NOMO-1 (cell line): ENCODE measurements around the gene ZNF462.

Experiments used
- DNase-seq, 2 experiments: peaks; one replicate each; lab custom pipeline; 2025; ENCODE audit not compliant: unreplicated experiment in 2 of 2; lab: John Stamatoyannopoulos, UW

ZNF462 gene

DNA sequence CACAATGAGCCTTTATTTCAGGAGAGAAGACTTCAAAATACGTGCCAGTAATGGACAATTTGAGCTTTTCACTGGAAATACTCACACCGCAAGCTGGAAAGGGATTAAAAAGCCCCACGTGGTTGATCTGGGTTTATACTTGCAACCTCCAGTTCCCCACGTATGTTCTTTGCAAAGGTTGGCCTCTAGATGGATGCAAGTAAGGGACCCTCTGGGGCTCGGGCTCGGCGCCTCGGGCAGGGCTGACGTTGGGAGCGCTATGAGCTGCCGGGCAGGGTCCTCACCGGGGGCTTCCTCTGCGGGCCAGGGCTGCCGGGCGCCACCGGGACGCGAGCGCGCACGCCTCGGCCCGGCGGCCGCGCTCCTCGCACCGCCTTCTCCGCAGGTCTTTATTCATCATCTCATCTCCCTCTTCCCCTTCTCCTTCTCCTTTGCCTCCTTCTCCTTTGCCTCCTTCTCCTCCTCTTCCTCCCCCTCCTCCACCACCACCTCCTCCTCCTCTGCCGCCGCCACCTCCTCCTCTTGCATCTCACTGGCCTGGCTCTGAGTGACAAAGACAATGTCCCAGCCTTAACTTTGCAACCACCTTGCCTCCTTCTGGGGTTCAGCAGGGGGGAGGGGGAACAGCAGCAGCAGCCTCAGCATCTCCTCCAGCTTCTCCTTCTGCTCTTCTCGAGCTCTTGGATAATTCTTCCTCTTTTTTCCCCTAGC, 701 bp upstream of the ZNF462 start:
- no peak for DNase-seq

DNA sequence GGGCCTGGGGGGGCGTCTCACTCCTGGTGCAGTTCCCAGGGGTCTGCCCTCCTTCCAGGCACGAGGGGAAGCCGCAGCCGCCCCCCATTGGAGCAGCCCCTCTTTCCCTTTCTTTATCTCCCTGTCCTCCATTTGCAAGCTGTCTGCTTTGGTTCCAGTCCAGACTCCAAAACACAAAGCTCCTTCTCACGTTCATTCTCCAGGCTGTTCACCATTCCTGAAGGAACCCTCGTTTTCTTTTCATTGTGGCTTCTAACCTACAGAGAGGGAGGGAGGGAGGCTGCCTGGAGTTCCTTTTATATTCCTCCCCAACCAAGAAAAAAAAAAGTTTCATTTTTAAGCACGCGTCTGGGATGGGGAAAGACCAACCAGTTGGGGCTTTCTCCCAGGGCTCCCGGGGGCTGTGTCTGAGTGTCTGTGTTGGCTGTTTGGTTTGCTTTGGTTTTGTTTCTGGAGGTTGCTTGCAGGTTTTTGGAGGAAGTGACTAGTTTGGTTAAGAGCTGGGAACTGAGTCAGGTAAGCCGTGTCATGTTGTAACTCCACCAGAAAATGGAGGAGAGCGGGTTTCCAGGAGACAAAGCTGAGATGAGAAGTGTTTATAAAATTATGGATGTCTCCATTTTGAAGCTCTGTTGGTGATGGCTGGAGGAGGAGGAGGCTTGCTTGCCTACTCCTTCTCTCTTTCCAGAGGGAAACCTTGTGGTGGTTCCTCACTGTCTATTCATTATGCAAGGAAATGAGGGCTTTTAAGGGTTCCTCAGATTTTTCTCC, 1.6 kb downstream of the ZNF462 start:
- DNase-seq = no peak

DNA sequence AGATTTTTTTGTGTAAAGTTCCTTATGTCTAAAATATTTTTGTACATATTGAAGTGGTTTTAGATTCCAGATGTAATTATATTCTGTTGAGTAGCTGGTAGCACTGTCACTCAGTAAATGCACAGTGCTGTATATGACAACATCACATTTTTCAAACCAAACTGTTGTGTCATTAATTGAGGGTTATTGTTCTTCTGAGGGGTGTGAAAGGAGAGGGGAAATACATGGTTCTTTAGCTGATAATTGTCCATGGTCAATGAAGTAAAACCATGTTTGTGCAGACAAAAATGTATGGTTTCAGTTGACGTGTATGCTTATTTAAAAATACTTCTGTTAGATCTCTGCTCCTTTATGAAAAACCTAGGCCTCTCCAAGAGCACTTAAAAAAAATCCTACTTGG, 3.3 kb downstream of the ZNF462 start:
- DNase-seq = no peak

DNA sequence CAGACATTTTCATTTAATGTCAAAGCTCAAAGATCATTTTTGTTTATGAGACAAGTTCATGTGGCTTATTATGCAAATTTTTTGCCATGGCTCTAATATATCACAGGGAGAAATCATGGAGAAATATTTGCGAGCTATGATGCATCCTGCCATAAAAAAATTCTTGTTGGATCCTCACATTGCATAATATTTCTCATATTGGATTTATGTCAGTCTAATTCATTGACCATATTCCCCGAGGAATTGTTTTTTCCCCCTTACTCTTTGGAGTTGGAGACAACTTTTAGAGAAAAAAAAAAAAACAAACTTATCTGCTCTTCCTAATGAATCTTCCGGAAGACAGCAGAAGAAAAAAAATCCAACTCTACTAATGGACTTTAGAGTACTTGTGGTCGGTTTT, 4.3 kb downstream of the ZNF462 start:
- no peak for DNase-seq

DNA sequence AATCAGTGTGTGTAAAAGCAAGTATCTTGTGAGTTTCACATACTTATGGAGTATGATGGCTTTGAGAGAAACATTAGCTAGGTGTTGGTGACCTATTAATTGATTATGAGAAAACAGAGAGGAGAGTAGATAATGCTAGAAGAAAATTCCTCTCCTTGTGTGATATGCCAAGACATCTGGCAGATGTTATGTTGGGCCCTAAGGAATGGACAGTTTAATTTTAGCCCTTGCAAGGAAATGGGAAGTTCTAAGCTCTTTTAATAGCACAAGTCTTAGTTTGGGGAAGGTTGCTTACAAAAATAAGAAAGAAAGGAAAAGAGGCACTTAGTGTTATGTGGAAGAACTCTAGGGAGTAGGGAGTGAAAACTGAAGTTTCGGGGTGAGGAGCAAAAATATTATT, 5.1 kb downstream of the ZNF462 start:
- DNase-seq = no peak

DNA sequence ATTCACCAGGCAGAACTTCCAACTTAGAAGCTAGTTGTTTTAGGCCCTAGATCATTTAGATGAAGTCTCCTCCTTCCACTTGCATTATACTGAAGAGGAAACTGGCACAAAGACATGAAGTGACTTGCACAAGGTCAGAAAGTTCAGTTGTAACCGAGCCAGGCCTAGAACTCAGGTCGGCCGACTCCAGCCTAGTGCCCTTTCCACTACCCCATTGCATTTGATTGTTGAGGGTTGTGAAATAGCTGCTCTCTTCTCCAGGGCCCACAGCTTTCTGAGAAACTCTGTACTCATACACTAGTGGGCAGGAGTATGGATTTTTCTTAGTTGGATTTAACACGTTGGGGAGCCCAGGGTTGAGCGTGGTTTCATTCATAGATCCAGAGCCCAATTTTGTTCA, 5.6 kb downstream of the ZNF462 start:
- DNase-seq = no peak

DNA sequence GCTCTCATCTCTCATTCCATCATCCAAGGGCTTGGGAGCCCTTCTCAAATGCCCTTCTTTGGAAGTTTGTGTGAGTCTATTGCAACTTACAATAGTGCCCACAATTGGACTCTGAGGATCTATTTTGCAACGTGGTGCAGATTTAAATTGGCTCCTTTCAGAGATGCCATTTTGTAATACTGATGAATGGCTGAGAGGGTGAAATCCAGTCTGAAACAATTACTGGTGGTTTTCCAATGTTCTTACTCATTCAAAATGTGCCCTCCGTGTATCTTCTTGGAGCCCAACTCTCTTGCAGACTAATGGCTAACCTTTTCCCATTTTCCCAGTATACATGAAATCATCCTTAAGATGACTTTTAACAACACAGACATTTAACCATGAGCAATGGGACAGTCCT, 6.1 kb downstream of the ZNF462 start:
- no peak for DNase-seq

DNA sequence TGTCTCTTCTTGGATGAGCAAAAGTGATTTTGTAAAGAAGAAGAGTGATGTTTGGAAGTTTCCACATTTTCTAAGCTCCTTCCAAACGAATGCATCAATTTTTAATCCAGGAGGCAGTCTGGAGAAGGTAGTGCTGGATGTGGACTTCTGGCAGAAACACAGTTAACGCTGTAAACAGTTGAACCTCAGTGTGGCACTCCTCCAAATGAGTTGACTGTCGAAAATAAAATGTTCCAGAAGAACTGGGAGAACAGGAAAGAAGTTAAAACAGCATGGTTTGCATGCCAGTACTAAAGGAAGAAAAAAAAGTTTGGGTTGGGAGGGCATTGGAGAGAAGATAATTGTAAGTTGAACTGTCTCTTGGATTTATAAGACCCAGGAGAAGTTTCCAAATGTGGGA, 6.5 kb downstream of the ZNF462 start:
- DNase-seq = no peak

DNA sequence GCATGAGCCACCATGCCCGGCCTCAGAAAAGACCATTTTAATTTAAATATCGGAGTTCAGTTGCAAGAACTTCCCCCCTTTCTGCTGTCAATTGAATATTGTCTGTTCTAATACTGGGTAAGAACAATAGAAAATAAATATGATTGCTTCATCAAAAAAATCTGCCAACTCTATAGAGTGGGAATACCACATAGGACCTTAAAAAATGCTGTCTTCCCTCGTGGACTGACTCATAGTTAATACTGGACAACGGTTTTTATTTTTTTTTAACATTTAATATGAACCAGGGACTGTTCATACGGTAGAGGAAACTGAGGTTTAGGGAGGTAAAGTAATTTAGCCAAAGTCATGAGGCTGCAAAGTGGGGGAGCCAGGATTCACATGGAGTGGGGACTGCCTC, 9.7 kb downstream of the ZNF462 start:
- no peak for DNase-seq

DNA sequence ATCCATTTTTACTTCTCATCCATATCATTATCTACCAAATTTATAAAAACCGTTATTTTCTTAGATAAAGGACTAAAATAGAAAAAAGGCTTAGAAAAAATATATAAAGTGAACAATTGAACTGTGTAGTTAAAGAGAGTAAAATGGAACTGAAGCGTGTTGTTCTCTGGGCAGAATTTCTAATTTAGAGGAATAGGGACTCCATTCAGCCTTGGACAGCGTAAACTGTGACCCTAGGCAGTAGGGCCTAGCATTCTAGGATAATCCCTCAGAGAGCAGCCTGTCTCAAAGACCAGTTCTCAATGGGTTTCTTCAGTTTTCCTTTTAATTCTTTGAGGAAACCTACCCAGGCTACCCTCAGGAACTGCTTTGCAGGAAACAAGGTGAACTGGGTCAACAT, 11.1 kb downstream of the ZNF462 start:
- DNase-seq = no peak

DNA sequence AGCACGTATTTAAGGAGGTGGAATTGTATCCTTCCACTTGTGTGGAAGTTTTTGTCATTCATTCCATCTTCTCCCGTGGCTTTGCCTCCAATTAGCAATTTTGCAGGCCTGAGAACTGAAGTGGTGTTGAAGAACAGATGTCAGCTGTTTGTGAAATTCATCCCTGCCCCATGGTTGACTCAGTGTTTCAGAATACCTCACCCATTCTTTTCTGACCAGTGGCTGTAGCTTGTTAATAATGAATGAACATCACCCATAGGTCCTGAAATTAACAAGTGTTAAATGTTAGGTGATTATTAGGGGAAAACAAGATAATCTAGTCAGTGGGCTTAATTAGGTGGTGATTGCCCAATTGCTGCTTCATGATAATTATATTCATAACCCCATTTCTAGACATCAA, 11.7 kb downstream of the ZNF462 start:
- DNase-seq = no peak

DNA sequence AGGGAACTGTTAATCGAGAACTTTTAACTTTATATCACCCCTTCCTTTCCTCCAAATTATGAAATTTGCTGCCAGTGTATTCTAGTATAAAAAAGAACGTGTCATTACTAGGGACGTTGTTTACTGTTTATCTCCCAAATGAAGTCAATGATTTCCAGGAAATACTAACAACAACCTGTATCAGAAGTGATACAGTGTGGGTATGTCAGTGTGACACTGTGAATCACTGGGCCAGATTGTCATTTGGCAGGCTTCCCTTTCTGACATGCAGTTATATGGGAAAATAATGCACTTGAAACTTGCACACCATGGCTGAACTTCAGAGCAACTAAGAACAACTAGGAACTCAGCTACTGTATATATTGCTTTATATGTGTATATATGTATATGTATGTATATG, 12.6 kb downstream of the ZNF462 start:
- no peak for DNase-seq

DNA sequence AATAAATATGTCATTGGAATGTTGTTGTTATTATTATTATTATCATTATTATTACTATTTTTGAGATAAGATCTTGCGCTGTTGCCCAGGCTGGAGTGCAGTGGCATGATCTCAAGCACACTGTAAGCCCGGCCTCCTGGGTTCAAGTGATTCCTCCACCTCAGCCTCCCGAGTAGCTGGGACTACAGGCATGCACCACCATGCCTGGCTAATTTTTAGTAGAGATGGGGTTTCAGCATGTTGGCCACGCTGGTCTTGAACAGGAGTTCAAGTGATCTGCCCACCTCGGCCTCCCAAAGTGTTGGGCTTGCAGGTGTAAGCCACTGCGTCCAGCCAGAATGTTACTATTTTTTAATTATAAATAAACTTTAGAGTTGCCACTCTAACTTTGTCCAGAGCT, 14.4 kb downstream of the ZNF462 start:
- DNase-seq = no peak

DNA sequence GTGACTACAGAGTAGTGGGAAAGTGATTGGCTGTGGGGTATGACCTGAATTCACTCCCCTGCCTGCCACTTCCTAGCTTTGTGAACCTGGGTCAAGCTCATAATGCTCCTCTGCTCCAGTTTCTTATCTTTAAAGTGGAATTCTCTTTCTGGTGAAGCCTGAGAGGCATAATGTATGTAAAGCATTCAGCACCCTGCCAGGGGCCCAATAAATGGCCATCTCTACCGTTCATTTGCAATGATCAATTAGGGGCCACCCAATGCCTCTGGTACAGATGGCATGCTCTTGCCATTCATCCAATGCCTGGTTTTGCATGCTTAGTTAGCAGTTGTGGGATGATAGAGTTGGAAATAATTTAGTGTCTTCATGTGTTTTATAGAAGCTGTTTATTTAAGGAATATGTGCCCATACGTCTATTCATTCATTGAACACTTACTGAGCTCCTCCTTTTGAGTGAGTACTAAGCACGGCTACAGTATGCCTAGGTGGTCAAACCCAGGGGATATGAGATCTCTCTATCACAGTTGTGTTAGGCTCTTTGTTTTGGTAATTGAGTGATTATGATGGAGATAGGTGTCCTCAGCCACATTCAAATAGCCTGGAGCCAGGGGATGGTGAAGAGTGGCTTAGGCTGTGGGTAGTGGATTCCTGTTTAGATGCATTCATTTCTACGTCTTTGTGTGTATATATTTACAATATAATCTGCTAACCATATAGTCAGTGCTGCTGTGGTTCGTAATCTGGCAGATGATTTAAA, 15.3 kb downstream of the ZNF462 start:
- no peak for DNase-seq

DNA sequence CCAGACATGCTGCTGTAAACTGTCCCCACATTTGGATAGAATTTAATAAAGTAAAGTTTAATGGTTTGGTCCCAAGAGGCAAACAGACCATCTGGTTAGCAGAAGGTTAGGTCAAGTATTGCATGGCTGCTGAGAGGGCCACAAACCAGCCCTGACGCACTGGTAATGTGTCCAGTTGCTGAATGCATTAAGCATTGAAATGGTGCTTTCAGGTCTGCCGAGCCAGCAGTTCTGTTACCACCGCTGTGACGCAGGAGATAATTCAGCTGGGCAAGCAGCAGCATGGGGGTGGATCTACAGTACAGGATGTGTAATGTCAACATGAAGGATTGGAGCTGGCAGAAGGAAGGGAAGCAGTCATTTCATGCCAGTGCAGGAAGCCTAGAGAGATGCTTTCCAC, 16.0 kb downstream of the ZNF462 start:
- DNase-seq = no peak

DNA sequence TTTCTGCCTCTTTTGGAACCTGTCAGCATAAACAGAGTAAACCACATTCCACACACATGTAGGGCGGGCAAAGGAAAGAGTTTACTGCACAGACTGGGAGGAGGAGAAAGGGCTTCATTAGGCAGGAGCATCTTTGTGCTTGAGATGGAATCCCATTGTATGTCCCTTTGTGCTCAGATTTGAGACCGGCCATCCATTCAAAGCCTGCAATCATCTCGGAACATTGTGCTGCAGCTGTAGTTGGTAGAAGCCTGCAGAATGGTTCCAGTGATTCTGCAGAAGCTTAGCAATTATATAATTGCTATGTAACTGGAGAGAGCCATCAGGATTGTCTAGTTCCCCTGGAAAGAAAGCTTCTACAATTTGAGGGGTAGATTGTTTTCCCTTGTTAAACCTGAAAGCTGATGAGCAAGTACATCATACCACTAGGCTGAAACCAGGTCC, 16.5 kb downstream of the ZNF462 start:
- no peak for DNase-seq

DNA sequence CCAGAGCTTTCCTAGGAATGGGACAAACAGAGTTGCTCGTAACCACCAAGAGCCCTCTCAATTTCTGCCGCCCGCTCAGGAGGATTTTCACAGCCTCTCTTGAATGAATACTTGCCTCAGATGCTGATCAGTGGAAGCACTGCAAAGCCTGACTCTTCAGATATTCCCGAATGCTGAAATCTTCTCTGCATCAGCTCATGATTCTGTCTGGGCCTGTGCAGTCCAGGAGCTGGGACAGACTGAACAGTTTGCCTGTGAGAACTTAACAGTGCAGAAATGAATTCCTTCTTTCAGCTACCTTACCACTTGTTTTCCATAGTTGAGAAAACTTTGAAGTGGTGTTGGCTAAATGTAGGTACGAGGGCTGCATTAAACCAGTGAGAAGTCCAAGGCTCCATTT, 17.1 kb downstream of the ZNF462 start:
- no peak for DNase-seq

DNA sequence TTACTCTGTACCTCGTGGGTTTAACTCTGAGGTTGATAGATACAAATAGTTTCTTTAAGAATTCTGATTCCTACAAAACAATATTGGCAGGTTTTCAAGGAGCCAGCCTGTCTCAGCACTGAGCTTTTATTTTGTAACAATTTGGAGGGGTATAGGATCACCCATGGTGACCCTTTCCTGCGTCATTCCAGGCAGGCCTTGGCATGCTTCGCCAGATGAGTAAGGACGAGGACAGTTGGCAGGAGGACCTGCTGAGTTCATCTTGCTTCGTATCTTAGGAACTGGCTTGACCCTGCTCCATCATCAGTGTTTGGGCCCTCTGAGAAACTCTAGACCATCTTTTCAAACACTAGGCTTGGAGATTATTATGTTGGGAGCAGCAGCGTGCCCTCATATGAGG, 17.9 kb downstream of the ZNF462 start:
- no peak for DNase-seq

DNA sequence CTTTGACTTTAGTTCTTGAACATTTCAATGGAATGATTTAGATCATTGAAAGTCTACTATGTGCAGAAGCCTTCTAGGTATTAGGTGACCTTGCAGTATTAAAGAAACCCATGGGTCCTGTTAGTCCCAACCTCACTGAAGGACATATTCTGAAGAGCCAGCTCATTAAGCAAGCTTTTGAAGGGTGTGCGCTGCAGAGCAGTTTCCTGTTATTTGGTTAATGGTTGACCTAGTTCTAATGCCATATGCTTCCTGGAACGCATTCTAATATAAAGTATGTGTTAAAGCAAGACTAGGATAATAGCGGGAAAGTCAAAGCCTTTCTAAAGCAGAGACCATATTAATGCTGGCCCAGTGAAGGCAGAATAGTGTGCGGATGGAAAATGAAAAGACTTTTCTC, 20.1 kb downstream of the ZNF462 start:
- no peak for DNase-seq

DNA sequence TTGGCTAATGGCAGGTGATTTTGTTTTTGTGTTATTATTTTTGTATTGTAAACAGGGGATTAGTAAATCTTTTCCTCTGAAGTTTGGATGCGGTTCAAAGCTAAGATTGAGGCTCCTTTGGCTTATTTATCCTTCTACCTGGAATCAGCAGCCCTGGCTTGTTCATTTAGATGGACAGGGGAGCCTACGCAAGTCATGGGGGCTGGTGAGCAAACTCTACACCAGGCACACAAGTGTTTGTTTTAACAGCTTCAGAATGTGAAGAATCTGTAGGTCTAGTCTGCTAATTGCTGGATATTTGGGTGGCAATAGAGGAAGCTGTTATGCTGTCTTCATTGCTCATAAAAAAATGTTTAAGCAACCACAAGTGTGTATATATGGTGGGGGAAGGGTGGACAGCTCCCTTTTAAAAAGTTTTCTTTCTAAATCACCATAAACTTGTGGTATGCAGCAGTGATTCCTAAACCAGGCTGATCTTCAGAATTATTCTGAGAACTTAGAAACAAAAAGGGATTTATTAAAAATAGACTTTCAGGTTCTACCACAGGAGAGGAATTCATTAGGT, 20.7 kb downstream of the ZNF462 start:
- DNase-seq = no peak

DNA sequence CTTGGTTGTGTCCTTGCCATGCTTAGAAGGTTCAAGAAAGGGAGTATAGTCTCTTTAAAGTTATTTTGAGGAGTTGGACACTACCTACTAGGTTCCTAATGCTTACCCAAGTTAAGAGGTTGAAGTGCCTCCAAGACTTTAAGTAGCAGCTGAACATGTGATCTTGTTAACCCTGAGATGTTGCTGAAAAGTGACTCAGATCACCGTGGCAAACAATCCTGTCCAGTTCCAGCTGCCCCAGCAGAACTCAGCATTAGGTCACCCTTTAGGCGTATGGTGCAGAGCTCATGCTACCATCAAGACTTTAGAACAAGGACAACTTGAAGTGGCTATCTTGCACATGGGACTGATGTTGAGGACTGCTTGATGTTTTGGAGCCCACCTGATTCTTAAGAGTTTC, 22.5 kb downstream of the ZNF462 start:
- DNase-seq = no peak
